LNCaP clone FGC (cell line): Measurements from ENCODE around the gene HGS.

Experiments used
- DNase-seq: peaks from one replicate; pipeline ENCODE4 v3.0.0-alpha.2; 2011; ENCODE audit warnings: low read depth
- H3K4me3 ChIP-seq: 2 replicates; pipeline ENCODE4 v1.5.1; 2011; ENCODE audit warnings: mild to moderate bottlenecking, low read depth, low read length, control low read depth
- TF ChIP-seq, protein P1 (sequence below): IDR thresholded peaks from 2 replicates; pipeline ENCODE4 v1.5.1; 2012; ENCODE audit warnings: mild to moderate bottlenecking; ENCODE audit not compliant: control insufficient read depth, insufficient read depth; ENCODE audit errors: extremely low read depth

HGS gene

GRCh38 chr17:81715107-81715871 lies 31.5 kb downstream of the HGS start:
- no peak for DNase-seq
- TF ChIP-seq, protein P1, sequence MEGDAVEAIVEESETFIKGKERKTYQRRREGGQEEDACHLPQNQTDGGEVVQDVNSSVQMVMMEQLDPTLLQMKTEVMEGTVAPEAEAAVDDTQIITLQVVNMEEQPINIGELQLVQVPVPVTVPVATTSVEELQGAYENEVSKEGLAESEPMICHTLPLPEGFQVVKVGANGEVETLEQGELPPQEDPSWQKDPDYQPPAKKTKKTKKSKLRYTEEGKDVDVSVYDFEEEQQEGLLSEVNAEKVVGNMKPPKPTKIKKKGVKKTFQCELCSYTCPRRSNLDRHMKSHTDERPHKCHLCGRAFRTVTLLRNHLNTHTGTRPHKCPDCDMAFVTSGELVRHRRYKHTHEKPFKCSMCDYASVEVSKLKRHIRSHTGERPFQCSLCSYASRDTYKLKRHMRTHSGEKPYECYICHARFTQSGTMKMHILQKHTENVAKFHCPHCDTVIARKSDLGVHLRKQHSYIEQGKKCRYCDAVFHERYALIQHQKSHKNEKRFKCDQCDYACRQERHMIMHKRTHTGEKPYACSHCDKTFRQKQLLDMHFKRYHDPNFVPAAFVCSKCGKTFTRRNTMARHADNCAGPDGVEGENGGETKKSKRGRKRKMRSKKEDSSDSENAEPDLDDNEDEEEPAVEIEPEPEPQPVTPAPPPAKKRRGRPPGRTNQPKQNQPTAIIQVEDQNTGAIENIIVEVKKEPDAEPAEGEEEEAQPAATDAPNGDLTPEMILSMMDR = no peak
- no peak overlapping the region for H3K4me3 ChIP-seq

DNA sequence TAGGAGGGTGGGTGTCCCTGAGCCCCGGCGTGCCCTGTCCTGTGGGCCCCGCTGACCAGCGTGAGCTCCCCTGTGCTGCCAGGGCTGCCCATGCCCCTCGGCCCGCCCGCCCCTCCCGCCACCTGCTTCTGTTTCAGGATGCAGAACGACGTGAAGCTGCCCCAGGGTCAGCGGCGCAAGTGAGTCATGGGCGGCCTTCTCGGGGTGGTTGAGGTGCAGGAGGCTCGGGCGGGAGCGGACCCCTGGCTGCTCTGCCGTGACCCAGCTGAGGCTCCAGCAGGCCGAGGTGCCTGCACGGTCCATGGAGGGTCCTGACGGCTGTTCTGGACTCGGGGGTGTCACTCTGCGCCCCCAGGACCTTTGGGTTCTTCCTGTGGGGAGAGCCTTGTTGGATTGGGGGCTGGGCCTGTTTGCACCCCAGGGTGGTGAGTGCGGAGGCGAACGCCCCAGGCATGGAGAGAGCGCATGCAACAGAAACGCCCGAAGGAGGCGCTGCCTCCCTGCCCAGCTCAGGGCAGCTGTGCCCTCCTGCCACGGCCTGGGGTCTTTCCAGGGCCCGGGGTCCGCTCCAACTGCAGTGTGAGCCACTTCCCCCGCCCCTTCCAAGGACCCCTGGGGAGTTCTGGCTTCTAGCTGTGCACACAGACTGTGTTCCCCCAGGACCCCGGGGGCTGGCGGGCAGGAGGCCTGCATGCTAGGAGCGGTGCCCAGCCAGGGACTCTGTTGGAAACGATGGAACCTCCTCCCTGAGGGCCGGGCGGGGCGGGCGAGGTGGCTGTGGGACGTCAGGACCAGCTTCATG lies 32.3 kb downstream of the HGS start:
- TF ChIP-seq, protein P1 = no peak
- H3K4me3 ChIP-seq = no peak overlapping the region
- DNase-seq = no peak

- TF ChIP-seq, protein P1 = no peak
- DNase-seq = no peak
- H3K4me3 ChIP-seq = no peak overlapping the region
Measured at GRCh38 chr17:81716674-81716996, 32.8 kb downstream of the HGS start.

DNA sequence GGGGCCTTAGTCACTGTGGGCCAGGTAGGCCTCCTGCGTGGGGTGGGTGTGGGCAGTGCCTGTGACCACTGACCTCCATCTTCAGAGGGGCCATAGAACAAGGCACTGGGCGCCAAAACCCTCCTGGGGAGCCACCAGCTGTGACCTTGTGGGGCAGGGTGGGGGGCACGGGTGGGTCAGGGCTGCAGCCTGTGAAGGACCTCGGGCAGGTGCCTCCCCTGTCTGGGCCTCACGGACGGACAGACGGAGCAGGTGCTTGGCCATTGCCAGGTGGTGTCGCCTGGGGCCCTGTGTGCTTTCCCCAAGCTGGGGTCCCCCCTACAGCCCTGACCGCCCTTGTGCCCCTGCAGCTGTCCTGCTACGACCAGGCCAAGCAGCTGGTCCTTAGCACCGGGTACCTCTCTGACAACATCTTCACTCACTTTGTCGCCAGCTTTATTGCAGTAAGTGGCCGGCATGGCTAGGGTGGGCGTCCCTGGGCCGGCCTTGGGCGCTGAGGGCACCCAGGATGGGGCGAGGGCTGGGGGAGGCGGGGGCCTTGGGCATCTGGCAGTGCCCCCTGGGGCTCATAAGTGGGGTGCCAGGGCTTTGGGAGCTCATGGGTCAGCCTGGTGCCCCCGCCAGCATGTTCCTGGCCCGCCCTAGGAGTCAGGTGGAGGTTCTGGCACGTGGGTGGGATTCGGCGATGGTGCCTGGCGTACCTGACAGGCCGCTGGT lies 33.4 kb downstream of the HGS start:
- no peak overlapping the region for H3K4me3 ChIP-seq
- TF ChIP-seq, protein P1 = no peak
- no peak for DNase-seq

DNA sequence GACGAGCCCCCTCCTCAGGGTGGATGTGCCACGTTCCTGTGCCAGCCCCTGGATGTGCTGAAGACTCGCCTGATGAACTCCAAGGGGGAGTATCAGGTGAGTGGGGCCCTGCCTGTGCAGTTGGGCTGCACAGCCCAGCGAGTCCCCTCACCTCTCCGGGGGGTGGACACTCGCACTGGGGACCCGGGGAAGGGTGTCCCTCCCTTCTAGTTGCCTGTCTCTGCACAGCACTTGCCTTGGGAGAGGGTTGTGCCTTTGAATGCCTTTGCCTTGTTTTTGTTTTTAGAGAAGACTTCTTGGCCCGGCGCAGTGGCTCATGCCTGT lies 33.9 kb downstream of the HGS start:
- TF ChIP-seq, protein P1 = no peak
- no peak overlapping the region for H3K4me3 ChIP-seq
- DNase-seq = no peak

GRCh38 chr17:81719410-81720266 lies 35.8 kb downstream of the HGS start:
- DNase-seq = no peak
- TF ChIP-seq, protein P1 = no peak
- no peak overlapping the region for H3K4me3 ChIP-seq
